ENCODE data around the gene STARD9.
"Not testable (repeated sequence)": the region's sequence is repeated elsewhere in the genome, so short reads cannot be mapped to it uniquely, and the experiment has no call there.

STARD9 gene

GRCh38 chr15:42670451-42670850 lies 95.0 kb downstream of the STARD9 start:
- ChIA-PET POLR2A (no interaction called here), CTCF (interaction anchor here (1.2 to 1.9 kb wide), 2 partner anchors 10 to 19 kb away, joined by 3 to 5 read pairs; no protein-coding TSS in a partner anchor)
- no peak for TF ChIP-seq CTCF (IDR thresholded peaks at IDR 0.05; ENCODE audit: insufficient read depth, low read length, missing control alignments)
- no peak overlapping the region for H3K4me3 ChIP-seq (ENCODE audit: low read depth, low read length)
- no peak for DNase-seq (ENCODE audit: low read depth, low spot score)

DNA sequence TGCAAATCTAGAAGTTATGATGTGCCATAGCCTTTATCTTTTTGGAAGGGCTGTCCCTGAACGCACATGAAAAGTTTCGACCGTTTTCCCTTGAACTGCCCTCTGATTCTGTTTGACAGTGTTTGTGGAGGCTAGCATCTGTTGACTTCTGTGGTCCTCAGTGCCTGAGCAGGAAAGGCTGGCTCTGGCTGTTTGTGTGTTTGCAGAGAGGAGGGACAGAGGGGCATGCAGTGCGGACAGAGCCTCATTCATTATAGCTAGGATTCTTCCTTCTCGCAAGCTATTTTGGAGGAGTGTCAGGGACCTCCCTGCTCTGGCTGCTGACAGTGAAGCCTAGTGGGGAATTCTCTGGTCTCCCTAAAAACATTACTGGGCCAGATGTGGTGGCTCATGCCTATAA lies 97.0 kb downstream of the STARD9 start:
- CTCF ChIA-PET = no interaction called here
- POLR2A ChIA-PET = no interaction called here
- no peak for TF ChIP-seq CTCF (IDR thresholded peaks at IDR 0.05; ENCODE audit: insufficient read depth, low read length, missing control alignments)

DNA sequence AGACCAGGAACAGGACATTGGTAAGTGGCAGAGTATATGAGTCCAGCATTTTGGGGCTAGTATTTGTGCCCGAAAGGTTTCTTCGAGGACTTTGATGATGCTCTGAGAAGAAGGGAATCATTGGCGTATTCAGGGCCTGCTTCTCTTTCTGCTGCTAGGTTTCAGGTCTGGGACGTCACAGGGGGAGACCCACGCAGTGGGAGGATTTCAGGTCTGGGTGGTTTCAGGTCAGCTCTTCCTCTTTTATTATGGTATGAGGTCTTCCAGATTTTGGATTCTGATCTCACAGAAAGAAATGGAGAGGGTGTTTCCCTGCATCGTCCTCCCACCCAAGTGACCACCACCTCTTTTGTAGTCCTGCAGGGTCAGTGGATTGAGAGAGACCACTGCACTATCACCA lies 99.1 kb downstream of the STARD9 start:
- no peak overlapping the region for H3K4me3 ChIP-seq (ENCODE audit: low read depth, low read length)
- ChIA-PET POLR2A (interaction anchor here (0.5 kb wide), 1 partner anchor 206 kb away, joined by 3 read pairs; no protein-coding TSS in a partner anchor), CTCF (no interaction called here)
- no peak for TF ChIP-seq CTCF (IDR thresholded peaks at IDR 0.05; ENCODE audit: insufficient read depth, low read length, missing control alignments)
- no peak for DNase-seq (ENCODE audit: low read depth, low spot score)

More for the DNA sequence above, 97.0 kb downstream of the STARD9 start:
- DNase-seq (ENCODE audit: low read depth, low spot score) = no peak
- H3K4me3 ChIP-seq (ENCODE audit: low read depth, low read length) = no peak overlapping the region

GRCh38 chr15:42675021-42675420 lies 99.6 kb downstream of the STARD9 start:
- CTCF ChIA-PET = interaction anchor here (1.3 kb wide), 3 partner anchors 9 to 13 kb away, joined by 3 to 5 read pairs (median 5); no protein-coding TSS in a partner anchor
- no peak overlapping the region for H3K4me3 ChIP-seq (ENCODE audit: low read depth, low read length)
- POLR2A ChIA-PET = interaction anchor here (0.5 kb wide), 1 partner anchor 207 kb away, joined by 3 read pairs; no protein-coding TSS in a partner anchor
- no peak for DNase-seq (ENCODE audit: low read depth, low spot score)
- TF ChIP-seq CTCF (IDR thresholded peaks at IDR 0.05; ENCODE audit: insufficient read depth, low read length, missing control alignments) = no peak

DNA sequence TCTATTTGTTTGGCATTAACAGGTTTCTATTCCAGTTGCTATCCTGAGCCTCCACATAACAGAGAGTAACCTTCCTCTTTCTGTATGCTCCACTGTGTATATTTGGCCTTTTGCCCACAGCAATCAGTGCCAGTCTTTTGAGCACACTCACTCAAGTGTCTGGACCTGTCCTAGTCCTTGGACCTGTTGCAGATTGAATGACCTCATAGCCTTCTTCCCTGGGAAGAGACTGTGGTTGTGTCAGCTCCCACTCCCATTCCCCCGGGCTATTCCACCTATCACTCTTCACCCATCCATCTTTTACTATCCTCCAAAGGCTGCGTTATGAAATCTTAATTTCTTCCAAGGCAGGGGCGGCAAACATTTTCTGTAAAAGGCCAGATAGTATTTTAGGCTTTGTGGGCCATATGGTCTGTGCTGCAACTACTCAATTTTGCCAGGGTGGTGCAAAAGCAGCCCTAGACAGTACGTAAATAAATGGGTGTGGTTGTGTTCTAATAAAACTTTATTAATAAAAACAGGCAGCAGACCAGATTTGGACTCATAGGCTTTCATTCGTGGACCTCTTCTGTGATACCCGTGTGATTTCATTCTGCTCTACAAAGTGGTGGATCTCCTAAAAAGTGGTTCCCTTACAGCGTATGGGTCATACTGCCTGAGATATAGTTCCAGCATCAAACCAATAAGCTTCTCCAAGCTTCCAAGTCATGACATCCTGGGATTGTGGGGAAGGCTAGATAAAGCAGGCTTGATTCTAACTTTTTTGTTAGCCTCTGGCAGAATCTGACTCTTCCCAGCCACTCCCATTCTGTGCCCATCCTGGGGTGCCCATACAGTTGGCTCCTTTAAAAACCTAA lies 104.1 kb downstream of the STARD9 start:
- no peak overlapping the region for H3K4me3 ChIP-seq (ENCODE audit: low read depth, low read length)
- no peak for DNase-seq (ENCODE audit: low read depth, low spot score)
- POLR2A ChIA-PET = no interaction called here
- TF ChIP-seq CTCF (IDR thresholded peaks at IDR 0.05; ENCODE audit: insufficient read depth, low read length, missing control alignments) = no peak
- CTCF ChIA-PET = interaction anchor here (1.4 to 3.0 kb wide), 2 partner anchors 247 to 524 kb away, joined by 3 to 8 read pairs; no protein-coding TSS in a partner anchor

- CTCF ChIA-PET = interaction anchor here (0.7 to 3.0 kb wide), 3 partner anchors 10 to 246 kb away, joined by 3 to 10 read pairs (median 8); no protein-coding TSS in a partner anchor
- POLR2A ChIA-PET; DNase-seq (ENCODE audit: low read depth, low spot score); H3K4me3 ChIP-seq (ENCODE audit: low read depth, low read length): not testable (repeated sequence)
These were observed 104.7 kb downstream of the STARD9 start for GRCh38 chr15:42680142-42680482.

All from AG04449 (cell line).